MCF 10A (cell line): Measurements from ENCODE around the gene FMR1. TPM values are rescaled to one million over a fixed set of nuclear protein-coding genes. Genes with fewer than 3 reads are reported as not detected.

Experiments used
- BruUV-seq: library from RNA; stranded (reverse); fragments of 400-500 nt; replicated peaks from 2 replicates; lab custom pipeline; 2021; lab: Mats Ljungman, UMichigan
- CTCF ChIA-PET: fragments of 300-600 bp; sonication (Branson Sonifier 250); formaldehyde crosslinking; extraction: SDS; loops from one replicate; lab custom pipeline; 2021; ENCODE audit warnings: antibody characterized with exemption, inconsistent platforms; lab: Yijun Ruan, JAX
- POLR2A ChIA-PET: fragments of 300-600, 350-650 bp; sonication (Branson Sonifier 250); formaldehyde crosslinking; extraction: SDS; loops from one replicate; lab custom pipeline; 2020; ENCODE audit warnings: antibody characterized with exemption, inconsistent platforms; lab: Yijun Ruan, JAX
- DNase-seq: peaks from one replicate; pipeline ENCODE4 v3.0.0-alpha.2; 2018; ENCODE audit not compliant: unreplicated experiment
- H3K27ac Mint-ChIP-seq: one replicate; pipeline ENCODE4 v1.8.0; 2022; ENCODE audit warnings: mild to moderate bottlenecking, low read depth, mixed read lengths; ENCODE audit not compliant: unreplicated experiment
- H3K27me3 Mint-ChIP-seq: one replicate; pipeline ENCODE4 v1.8.0; 2022; ENCODE audit warnings: mixed read lengths; ENCODE audit not compliant: insufficient read depth, unreplicated experiment
- H3K36me3 Mint-ChIP-seq: one replicate; pipeline ENCODE4 v1.8.0; 2022; ENCODE audit warnings: mild to moderate bottlenecking, moderate library complexity, mixed read lengths; ENCODE audit not compliant: insufficient read depth, unreplicated experiment
- H3K4me1 Mint-ChIP-seq: one replicate; pipeline ENCODE4 v1.8.0; 2022; ENCODE audit warnings: mixed read lengths; ENCODE audit not compliant: insufficient read depth, unreplicated experiment
- H3K4me3 Mint-ChIP-seq: one replicate; pipeline ENCODE4 v1.8.0; 2022; ENCODE audit warnings: mild to moderate bottlenecking, moderate library complexity, mixed read lengths; ENCODE audit not compliant: unreplicated experiment
- H3K9me3 Mint-ChIP-seq: one replicate; pipeline ENCODE4 v1.8.0; 2022; ENCODE audit warnings: mixed read lengths; ENCODE audit not compliant: unreplicated experiment
- CTCF ChIP-seq: fragments of 200-600 bp; IDR thresholded peaks from one replicate; pipeline ENCODE4 v1.8.0; 2022; ENCODE audit warnings: antibody characterized with exemption, mild to moderate bottlenecking; ENCODE audit not compliant: unreplicated experiment
- intact Hi-C: fragments of 100-400 bp; cut with micrococcal nuclease; formaldehyde crosslinking; loops from 2 replicates; pipeline ENCODE4 v1.14.1; 2022
- total RNA-seq: library from RNA; stranded (reverse); gene quantifications from 2 replicates; pipeline ENCODE4 v1.2.3, GENCODE V29; 2022

Gene FMR1
- total RNA-seq, 1 experiment from 2014 or later: 35.3 TPM

- Mint-ChIP-seq H3K9me3 (peaks cover 7% of the 10 kb centered on the region), H3K27ac (no peak overlapping the region), H3K4me3 (no peak overlapping the region), H3K4me1 (no peaks in the 10 kb centered on the region), H3K36me3 (peaks cover 55% of the 10 kb centered on the region), H3K27me3 (no peaks in the 10 kb centered on the region)
- no peak for DNase-seq
- intact Hi-C loops: no loop called here
- CTCF ChIA-PET: no interaction called here
- POLR2A ChIA-PET: no interaction called here
- TF ChIP-seq CTCF: no peak
- BruUV-seq: no TSS peak
These were observed 23.5 kb downstream of the FMR1 start for GRCh38 chrX:147935156-147935758.

- Mint-ChIP-seq H3K4me1 (no peaks in the 10 kb centered on the region), H3K27me3 (no peaks in the 10 kb centered on the region), H3K27ac (no peak overlapping the region), H3K4me3 (no peak overlapping the region), H3K36me3 (peaks cover 58% of the 10 kb centered on the region), H3K9me3 (peaks cover 7% of the 10 kb centered on the region)
- intact Hi-C loops: no loop called here
- no TSS peak for BruUV-seq
- ChIA-PET CTCF (no interaction called here), POLR2A (no interaction called here)
- no peak for TF ChIP-seq CTCF
- DNase-seq: no peak
These were observed 33.6 kb downstream of the FMR1 start for GRCh38 chrX:147945286-147945685.

- H3K4me3 Mint-ChIP-seq: no peak overlapping the region
- H3K9me3 Mint-ChIP-seq: peaks cover 7% of the 10 kb centered on the region
- no peak overlapping the region for H3K27ac Mint-ChIP-seq
- TF ChIP-seq CTCF: no peak
- no peaks in the 10 kb centered on the region for H3K4me1 Mint-ChIP-seq
- ChIA-PET CTCF (no interaction called here), POLR2A (no interaction called here)
- intact Hi-C loops: no loop called here
- H3K36me3 Mint-ChIP-seq: peaks cover 51% of the 10 kb centered on the region
- no TSS peak for BruUV-seq
- H3K27me3 Mint-ChIP-seq: no peaks in the 10 kb centered on the region
- no peak for DNase-seq
These were observed 36.8 kb downstream of the FMR1 start for GRCh38 chrX:147948531-147948930.

- Mint-ChIP-seq H3K36me3 (peaks cover 41% of the 10 kb centered on the region), H3K27me3 (no peaks in the 10 kb centered on the region), H3K27ac (no peak overlapping the region), H3K4me3 (no peak overlapping the region), H3K4me1 (no peaks in the 10 kb centered on the region), H3K9me3 (no peaks in the 10 kb centered on the region)
- ChIA-PET CTCF (no interaction called here), POLR2A (no interaction called here)
- DNase-seq: no peak
- BruUV-seq: TSS peak; percentile 28
- no peak for TF ChIP-seq CTCF
- intact Hi-C loops: no loop called here
These were observed 38.6 kb downstream of the FMR1 start for GRCh38 chrX:147950352-147950751.
